Ascending aorta (tissue), 2 donors: ENCODE results near the gene ERAL1. TPM values are rescaled to one million over a fixed set of nuclear protein-coding genes. Genes with fewer than 3 reads are reported as not detected.
"Not testable (repeated sequence)": the region's sequence is repeated elsewhere in the genome, so short reads cannot be mapped to it uniquely, and the experiment has no call there.

Source experiments
- DNase-seq, 2 donors: peaks; one replicate each; pipeline ENCODE4 v3.0.0-alpha.2; 2019; ENCODE audit warnings: low spot score in 2 of 2
- H3K27ac ChIP-seq, 2 donors: fragments of 200-600 bp; sonication (generic); one replicate each; pipeline ENCODE4 v1.5.1; 2016 to 2017; ENCODE audit warnings: mild to moderate bottlenecking in 1 of 2
- H3K27me3 ChIP-seq: fragments of 200-600 bp; sonication (generic); one replicate; pipeline ENCODE4 v1.5.1; 2017
- H3K36me3 ChIP-seq, 2 donors: fragments of 200-600 bp; sonication (generic); one replicate each; pipeline ENCODE4 v1.5.1; 2016
- H3K4me1 ChIP-seq, 2 donors: fragments of 200-600 bp; sonication (generic); one replicate each; pipeline ENCODE4 v1.5.1; 2016 to 2017; ENCODE audit warnings: mild to moderate bottlenecking in 1 of 2
- H3K4me3 ChIP-seq, 2 donors: fragments of 200-600 bp; sonication (generic); one replicate each; pipeline ENCODE4 v1.5.1; 2016 to 2017; ENCODE audit warnings: mild to moderate bottlenecking in 1 of 2
- H3K9me3 ChIP-seq, 2 donors: fragments of 200-600 bp; sonication (generic); one replicate each; pipeline ENCODE4 v1.5.1; 2016
- CTCF ChIP-seq, 3 experiments: fragments of 200-600 bp in 2 of 3; fragments of 450-650 bp in 1 of 3; sonication (generic) in 2 of 3; IDR thresholded peaks; one replicate each; pipeline ENCODE4 v1.5.1; 2016 to 2019; ENCODE audit warnings: antibody characterized with exemption in 3 of 3, mild to moderate bottlenecking in 1 of 3, moderate library complexity in 1 of 3
- intact Hi-C: fragments of 100-400 bp; cut with DNase I; formaldehyde crosslinking; loops from one replicate; pipeline ENCODE4 v1.15.1; 2023
- total RNA-seq: library from RNA; depleted of rRNA; stranded (reverse); fragments of >200 nt; gene quantifications from one replicate; pipeline ENCODE4 v1.1.0, GENCODE V29; 2016

Gene ERAL1
- total RNA-seq, 1 donor from 2014 or later: 5.7 TPM

GRCh38 chr17:28843816-28844148 is 11.0 kb upstream of the ERAL1 start:
- no peaks in the 10 kb centered on the region for H3K36me3 ChIP-seq
- TF ChIP-seq CTCF (IDR thresholded peaks at IDR 0.05): no peak
- H3K27me3 ChIP-seq: no peaks in the 10 kb centered on the region
- DNase-seq: peak in 1 of 2 donors; percentile 27
- no peak overlapping the region for H3K27ac ChIP-seq
- intact Hi-C loops: loop anchor here (5.0 kb wide), 1 partner anchor 109 kb away; the partner anchor contains the start of gene PHF12
- peaks cover 0 to 9% of the 10 kb centered on the region in 2 donors for H3K4me1 ChIP-seq
- H3K9me3 ChIP-seq: no peaks in the 10 kb centered on the region
- no peak overlapping the region for H3K4me3 ChIP-seq

GRCh38 chr17:28846231-28846630 is 8.6 kb upstream of the ERAL1 start:
- Histone ChIP-seq H3K27me3 (no peaks in the 10 kb centered on the region), H3K9me3 (no peaks in the 10 kb centered on the region), H3K4me1 (peaks cover 0 to 5% of the 10 kb centered on the region in 2 donors), H3K36me3 (no peaks in the 10 kb centered on the region), H3K4me3 (no peak overlapping the region), H3K27ac (no peak overlapping the region)
- no peak for TF ChIP-seq CTCF (IDR thresholded peaks at IDR 0.05)
- intact Hi-C loops: no loop called here
- no peak for DNase-seq

GRCh38 chr17:28846699-28847098 is 8.1 kb upstream of the ERAL1 start:
- H3K9me3 ChIP-seq, H3K4me3 ChIP-seq, DNase-seq, H3K4me1 ChIP-seq, H3K36me3 ChIP-seq, H3K27me3 ChIP-seq, H3K27ac ChIP-seq, intact Hi-C loops: not testable (repeated sequence)

GRCh38 chr17:28848667-28849066 is 6.1 kb upstream of the ERAL1 start:
- H3K36me3 ChIP-seq, H3K27me3 ChIP-seq, H3K4me1 ChIP-seq, intact Hi-C loops, H3K27ac ChIP-seq, H3K9me3 ChIP-seq, H3K4me3 ChIP-seq, DNase-seq: not testable (repeated sequence)
- peak; percentile 7 to 29 (median 17) for TF ChIP-seq CTCF (IDR thresholded peaks at IDR 0.05)

GRCh38 chr17:28849281-28849680 is 5.5 kb upstream of the ERAL1 start:
- no peak for DNase-seq
- intact Hi-C loops: no loop called here

GRCh38 chr17:28853295-28853694 is 1.5 kb upstream of the ERAL1 start:
- intact Hi-C loops: no loop called here
- no peaks in the 10 kb centered on the region for H3K9me3 ChIP-seq

More at GRCh38 chr17:28849281-28849680, 5.5 kb upstream of the ERAL1 start:
- Histone ChIP-seq H3K27ac (no peak overlapping the region), H3K9me3 (no peaks in the 10 kb centered on the region), H3K4me1 (no peaks in the 10 kb centered on the region), H3K27me3 (no peaks in the 10 kb centered on the region), H3K36me3 (no peaks in the 10 kb centered on the region), H3K4me3 (no peak overlapping the region)
- no peak for TF ChIP-seq CTCF (IDR thresholded peaks at IDR 0.05)

More at GRCh38 chr17:28853295-28853694, 1.5 kb upstream of the ERAL1 start:
- no peaks in the 10 kb centered on the region for H3K27me3 ChIP-seq
- H3K4me3 ChIP-seq: no peak overlapping the region
- no peak overlapping the region for H3K27ac ChIP-seq
- peaks cover 11 to 17% of the 10 kb centered on the region in 2 donors for H3K36me3 ChIP-seq
- DNase-seq: no peak
- TF ChIP-seq CTCF (IDR thresholded peaks at IDR 0.05): no peak
- H3K4me1 ChIP-seq: peaks cover 6% of the 10 kb centered on the region in 2 donors
